ENCODE measurements around the gene ZNF219. TPM values are rescaled to one million over a fixed set of nuclear protein-coding genes. Genes with fewer than 3 reads are reported as not detected.

ZNF219 gene
- total RNA-seq, 4 donors from 2014 or later = 44.2 to 70.0 (median 56.7) TPM

- Histone ChIP-seq H3K27ac (no peak overlapping the region), H3K36me3 (no peaks in the 10 kb centered on the region), H3K4me3 (no peak overlapping the region), H3K27me3 (no peaks in the 10 kb centered on the region), H3K9me3 (no peaks in the 10 kb centered on the region), H3K4me1 (no peaks in the 10 kb centered on the region)
- DNase-seq (ENCODE audit: low spot score in 2 of 2) = no peak
- no peak for TF ChIP-seq POLR2A (IDR thresholded peaks at IDR 0.05)
- TF ChIP-seq POLR2AphosphoS5 (IDR thresholded peaks at IDR 0.05) = no peak
- TF ChIP-seq EP300 (IDR thresholded peaks at IDR 0.05) = no peak
- 75% methylated on average over 3 of the region's 3 CpGs for WGBS
Measured at GRCh38 chr14:21049271-21049673, 49.2 kb downstream of the ZNF219 start.

GRCh38 chr14:21048638-21049037 is 49.8 kb downstream of the ZNF219 start:
- no peak for TF ChIP-seq EP300 (IDR thresholded peaks at IDR 0.05)
- TF ChIP-seq POLR2AphosphoS5 (IDR thresholded peaks at IDR 0.05) = no peak
- no peak for TF ChIP-seq POLR2A (IDR thresholded peaks at IDR 0.05)
- TF ChIP-seq CTCF (IDR thresholded peaks at IDR 0.05) = no peak
- Histone ChIP-seq H3K4me1 (peaks cover 4% of the 10 kb centered on the region), H3K27ac (no peak overlapping the region), H3K9me3 (no peaks in the 10 kb centered on the region), H3K36me3 (no peaks in the 10 kb centered on the region), H3K4me3 (no peak overlapping the region), H3K27me3 (no peaks in the 10 kb centered on the region)
- 86% methylated on average over 2 of the region's 2 CpGs for WGBS
- no peak for DNase-seq (ENCODE audit: low spot score in 2 of 2)

- WGBS = 22% methylated on average over 2 of the region's 2 CpGs
- TF ChIP-seq POLR2A (IDR thresholded peaks at IDR 0.05) (no peak), EP300 (IDR thresholded peaks at IDR 0.05) (no peak), CTCF (IDR thresholded peaks at IDR 0.05) (no peak), POLR2AphosphoS5 (IDR thresholded peaks at IDR 0.05) (no peak)
Measured at GRCh38 chr14:21047378-21047781, 51.1 kb downstream of the ZNF219 start.

GRCh38 chr14:21043974-21044618 is 54.4 kb downstream of the ZNF219 start:
- H3K4me3 ChIP-seq = no peak overlapping the region
- H3K4me1 ChIP-seq = peaks cover 49% of the 10 kb centered on the region
- no peaks in the 10 kb centered on the region for H3K27me3 ChIP-seq
- 52% methylated on average over 6 of the region's 6 CpGs for WGBS
- no peaks in the 10 kb centered on the region for H3K9me3 ChIP-seq
- H3K27ac ChIP-seq = no peak overlapping the region
- no peak for DNase-seq (ENCODE audit: low spot score in 2 of 2)
- TF ChIP-seq POLR2A (IDR thresholded peaks at IDR 0.05) = no peak
- no peak for TF ChIP-seq POLR2AphosphoS5 (IDR thresholded peaks at IDR 0.05)
- TF ChIP-seq EP300 (IDR thresholded peaks at IDR 0.05) = no peak
- no peak for TF ChIP-seq CTCF (IDR thresholded peaks at IDR 0.05)
- H3K36me3 ChIP-seq = no peaks in the 10 kb centered on the region

More at GRCh38 chr14:21047378-21047781, 51.1 kb downstream of the ZNF219 start:
- no peaks in the 10 kb centered on the region for H3K9me3 ChIP-seq
- no peak for DNase-seq (ENCODE audit: low spot score in 2 of 2)
- H3K36me3 ChIP-seq = no peaks in the 10 kb centered on the region
- H3K4me3 ChIP-seq = no peak overlapping the region
- no peaks in the 10 kb centered on the region for H3K27me3 ChIP-seq
- H3K27ac ChIP-seq = no peak overlapping the region
- peaks cover 16% of the 10 kb centered on the region for H3K4me1 ChIP-seq

- H3K9me3 ChIP-seq = no peaks in the 10 kb centered on the region
- no peaks in the 10 kb centered on the region for H3K36me3 ChIP-seq
- H3K4me3 ChIP-seq = no peak overlapping the region
- H3K4me1 ChIP-seq = peaks cover 55% of the 10 kb centered on the region
- no peak for TF ChIP-seq CTCF (IDR thresholded peaks at IDR 0.05)
- no peak for TF ChIP-seq POLR2AphosphoS5 (IDR thresholded peaks at IDR 0.05)
- no peak for TF ChIP-seq POLR2A (IDR thresholded peaks at IDR 0.05)
- no peaks in the 10 kb centered on the region for H3K27me3 ChIP-seq
- H3K27ac ChIP-seq = no peak overlapping the region
- no peak for DNase-seq (ENCODE audit: low spot score in 2 of 2)
- WGBS = 60% methylated on average over 2 of the region's 2 CpGs
Measured at GRCh38 chr14:21043387-21043973, 55.0 kb downstream of the ZNF219 start.
